ENCODE data around the gene TWIST2.

DNA sequence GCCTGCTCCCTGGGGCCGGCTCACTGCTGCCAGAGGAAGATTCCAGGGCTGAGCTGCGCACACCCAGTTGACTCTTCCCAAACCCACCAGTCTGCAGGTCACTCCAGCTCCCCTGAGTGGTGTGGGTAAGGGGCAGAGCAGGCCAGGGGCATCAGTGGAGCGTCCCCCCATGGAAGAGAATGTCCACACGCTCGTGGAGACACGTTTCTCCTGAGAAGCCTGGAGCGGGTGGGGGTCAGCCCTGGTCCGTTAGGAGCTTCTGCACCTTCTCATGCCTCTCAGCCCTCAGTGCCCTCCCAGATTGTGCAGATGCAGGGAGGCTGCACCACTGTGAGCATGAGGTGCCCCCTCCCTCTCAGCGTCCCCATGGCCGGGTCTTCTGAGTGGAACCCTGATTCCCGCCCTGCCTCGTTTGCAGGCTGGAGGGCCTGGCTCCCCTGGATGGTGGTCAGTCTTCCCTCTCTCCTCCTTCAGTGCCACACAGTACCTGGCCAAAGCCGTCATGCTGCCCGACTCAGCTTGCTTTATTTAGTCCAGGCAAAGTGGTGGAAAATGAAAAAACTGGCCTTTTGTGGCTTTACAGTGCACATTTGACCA is 37.0 kb downstream of the TWIST2 start:
- TF ChIP-seq POLR2A (IDR thresholded peaks at IDR 0.05; ENCODE audit: low read depth, low read length) (no peak), POLR2AphosphoS5 (IDR thresholded peaks at IDR 0.05; ENCODE audit: low read depth, low read length) (no peak)

Data from GM12891 (cell line).